Dedifferentiated amniotic fluid mesenchymal stem cell (primary cell): ENCODE measurements around the gene L3MBTL4.

Experiments used
- DNase-seq: peaks from one replicate; pipeline ENCODE4 v3.0.0-alpha.2; 2016; ENCODE audit errors: extremely low spot score

L3MBTL4 gene

GRCh38 chr18:5961828-5962150 lies 452.9 kb downstream of the L3MBTL4 start:
- no peak for DNase-seq

- no peak for DNase-seq
Measured at GRCh38 chr18:5961097-5961827, 453.4 kb downstream of the L3MBTL4 start.

- no peak for DNase-seq
Measured at GRCh38 chr18:5958822-5959221, 455.9 kb downstream of the L3MBTL4 start.

GRCh38 chr18:5955861-5956260 lies 458.9 kb downstream of the L3MBTL4 start:
- DNase-seq: no peak

- DNase-seq: no peak
Measured at GRCh38 chr18:5951515-5952091, 463.1 kb downstream of the L3MBTL4 start.

- DNase-seq: no peak
Measured at GRCh38 chr18:5948781-5949180, 465.9 kb downstream of the L3MBTL4 start.

GRCh38 chr18:5948237-5948636 lies 466.5 kb downstream of the L3MBTL4 start:
- DNase-seq: no peak

GRCh38 chr18:5944448-5944847 lies 470.3 kb downstream of the L3MBTL4 start:
- DNase-seq: no peak

GRCh38 chr18:5943514-5943913 lies 471.2 kb downstream of the L3MBTL4 start:
- DNase-seq: no peak

- no peak for DNase-seq
Measured at GRCh38 chr18:5942591-5942990, 472.1 kb downstream of the L3MBTL4 start.

GRCh38 chr18:5941890-5942289 lies 472.8 kb downstream of the L3MBTL4 start:
- DNase-seq: no peak

- no peak for DNase-seq
Measured at GRCh38 chr18:5939801-5940667, 474.7 kb downstream of the L3MBTL4 start.

- no peak for DNase-seq
Measured at GRCh38 chr18:5937795-5938194, 476.9 kb downstream of the L3MBTL4 start.

- DNase-seq: no peak
Measured at GRCh38 chr18:5937121-5937520, 477.6 kb downstream of the L3MBTL4 start.

- DNase-seq: no peak
Measured at GRCh38 chr18:5930789-5931188, 483.9 kb downstream of the L3MBTL4 start.

- no peak for DNase-seq
Measured at GRCh38 chr18:5918205-5918858, 496.4 kb downstream of the L3MBTL4 start.

- no peak for DNase-seq
Measured at GRCh38 chr18:5914951-5915350, 499.8 kb downstream of the L3MBTL4 start.

GRCh38 chr18:5914016-5914415 lies 500.7 kb downstream of the L3MBTL4 start:
- no peak for DNase-seq

- no peak for DNase-seq
Measured at GRCh38 chr18:5912566-5912965, 502.1 kb downstream of the L3MBTL4 start.

GRCh38 chr18:5909125-5909524 lies 505.6 kb downstream of the L3MBTL4 start:
- peak; percentile 20 for DNase-seq
